A549 (cell line): ENCODE results near the gene ZNF496.

Experiments
- CTCF ChIP-seq: fragments of >200 bp; sonication (Bioruptor Twin); formaldehyde crosslinking; IDR thresholded peaks from 3 replicates; pipeline ENCODE4 v1.5.1; 2016
- EHMT2 ChIP-seq: fragments of 200-600 bp; sonication (generic); IDR thresholded peaks from 2 replicates; pipeline ENCODE4 v1.6.1; 2016; ENCODE audit warnings: antibody characterized with exemption, low read depth, mild to moderate bottlenecking, moderate library complexity
- ELK1 ChIP-seq: fragments of 150-350 bp; IDR thresholded peaks from 2 replicates; pipeline ENCODE4 v1.6.1; 2014; ENCODE audit warnings: low read depth, mild to moderate bottlenecking, low read length
- HES2 ChIP-seq: fragments of >200 bp; sonication (Bioruptor Twin); formaldehyde crosslinking; IDR thresholded peaks from 2 replicates; pipeline ENCODE4 v1.6.1; 2016
- HMGXB4 ChIP-seq: fragments of 250-450 bp; sonication (Bioruptor Pico); IDR thresholded peaks from 2 replicates; pipeline ENCODE4 v1.5.0; 2021; ENCODE audit warnings: mild to moderate bottlenecking, moderate library complexity, borderline replicate concordance
- MAZ ChIP-seq: fragments of 150-350 bp; IDR thresholded peaks from 2 replicates; pipeline ENCODE4 v1.6.1; 2014; ENCODE audit warnings: antibody characterized with exemption, low read depth, low read length, borderline replicate concordance
- PBX3 ChIP-seq: IDR thresholded peaks from 2 replicates; pipeline ENCODE4 v1.6.1; 2012
- POLR2A ChIP-seq: IDR thresholded peaks from 2 replicates; pipeline ENCODE4 v1.6.1; 2012; ENCODE audit warnings: mild to moderate bottlenecking, low read length
- RAD21 ChIP-seq, 2 experiments: fragments of >200 bp in 1 of 2; sonication (Bioruptor Twin) in 1 of 2; formaldehyde crosslinking in 1 of 2; IDR thresholded peaks in 1 of 2; conservative IDR thresholded peaks in 1 of 2; 2 replicates in 1 of 2; 3 replicates in 1 of 2; pipeline ENCODE4 v1.6.1; 2012 to 2018; ENCODE audit warnings: inconsistent platforms in 1 of 2
- REST ChIP-seq: fragments of 200-600 bp; sonication (generic); IDR thresholded peaks from 2 replicates; pipeline ENCODE4 v1.6.1; 2016; ENCODE audit warnings: antibody characterized with exemption, mild to moderate bottlenecking, moderate library complexity
- RNF2 ChIP-seq: fragments of 200-600 bp; sonication (generic); IDR thresholded peaks from 2 replicates; pipeline ENCODE4 v1.6.1; 2016; ENCODE audit warnings: low read depth, mild to moderate bottlenecking, antibody characterized with exemption, moderate library complexity, borderline replicate concordance
- SMC3 ChIP-seq: fragments of >200 bp; sonication (Bioruptor Twin); formaldehyde crosslinking; IDR thresholded peaks from 3 replicates; pipeline ENCODE4 v1.6.1; 2018; ENCODE audit warnings: inconsistent platforms
- SREBF2 ChIP-seq: fragments of 450-650 bp; IDR thresholded peaks from 2 replicates; pipeline ENCODE4 v1.6.1; 2014; ENCODE audit warnings: mild to moderate bottlenecking, moderate library complexity

GRCh38 chr1:247288341-247288740 lies 43.3 kb downstream of the ZNF496 start:
- TF ChIP-seq CTCF (no peak), RAD21 (conservative IDR thresholded peaks at IDR 0.05 in 1 of 2, IDR thresholded peaks at IDR 0.05 in 1 of 2) (no peak), HMGXB4 (CRISPR knock-in tag) (no peak), REST (no peak), HES2 (no peak), RNF2 (no peak), POLR2A (no peak), ELK1 (no peak), MAZ (no peak), SMC3 (no peak), EHMT2 (no peak), PBX3 (no peak), SREBF2 (no peak)
